T-cell (primary cell): ENCODE measurements around the gene HADHB. TPM values are rescaled to one million over a fixed set of nuclear protein-coding genes. Genes with fewer than 3 reads are reported as not detected.

Source experiments
- ATAC-seq, 4 experiments: fragments of 200-7000 bp in 3 of 4; fragments of 150-1000 bp in 1 of 4; cut with Tn5 transposase; replicated peaks in 1 of 4; 1 replicate in 3 of 4; 2 replicates in 1 of 4; pipeline ENCODE4 v1.10.0; 2021; ENCODE audit warnings: moderate library complexity in 3 of 4, mild to moderate bottlenecking in 2 of 4, moderate number of reproducible peaks in 1 of 4
- CTCF ChIA-PET, 2 donors: fragments of 300-600 bp; sonication (Branson Sonifier 250); formaldehyde crosslinking; loops; one replicate each; lab custom pipeline; 2022; ENCODE audit warnings: antibody characterized with exemption in 2 of 2; lab: Charles Lee
- POLR2A ChIA-PET, 2 donors: fragments of 300-600 bp; sonication (Branson Sonifier 250); formaldehyde crosslinking; loops; one replicate each; lab custom pipeline; 2022; ENCODE audit warnings: antibody characterized with exemption in 2 of 2; lab: Charles Lee
- DNase-seq, 35 experiments: peaks; one replicate each; pipeline versions ENCODE4 v3.0.0 to v3.0.0-alpha.2; 2013 to 2023
- H3K27ac ChIP-seq: one replicate; pipeline ENCODE4 v1.5.1; 2013; ENCODE audit warnings: low read length
- H3K27me3 ChIP-seq, 2 experiments: replicated peaks in 1 of 2; 1 replicate in 1 of 2; 2 replicates in 1 of 2; pipeline versions ENCODE4 v1.6.1 to v1.7.0; 2013; ENCODE audit warnings: low read length in 1 of 2, mixed read lengths in 1 of 2; ENCODE audit not compliant: control insufficient read depth in 2 of 2, insufficient read depth in 2 of 2; ENCODE audit errors: extremely low read depth in 1 of 2
- H3K36me3 ChIP-seq, 2 donors: 1 replicate in 1 of 2; 2 replicates in 1 of 2; pipeline versions ENCODE4 v1.6.1 to v1.7.0; 2013; ENCODE audit warnings: low read length in 1 of 2; ENCODE audit not compliant: control insufficient read depth in 2 of 2, insufficient read depth in 1 of 2; ENCODE audit errors: extremely low read depth in 1 of 2
- H3K4me1 ChIP-seq, 2 experiments: 1 replicate in 1 of 2; 2 replicates in 1 of 2; pipeline versions ENCODE4 v1.6.1 to v1.7.0; 2013; ENCODE audit warnings: low read length in 2 of 2, mixed read lengths in 1 of 2; ENCODE audit not compliant: insufficient read depth in 2 of 2, control insufficient read depth in 1 of 2; ENCODE audit errors: extremely low read depth in 1 of 2
- H3K4me3 ChIP-seq, 2 donors: 1 replicate in 1 of 2; 2 replicates in 1 of 2; pipeline versions ENCODE4 v1.5.1 to v1.7.0; 2013; ENCODE audit warnings: mild to moderate bottlenecking in 2 of 2, low read length in 1 of 2, moderate library complexity in 1 of 2; ENCODE audit not compliant: control insufficient read depth in 1 of 2; ENCODE audit errors: extremely low read depth in 1 of 2
- H3K9me3 ChIP-seq: 2 replicates; pipeline ENCODE4 v1.7.0; 2013
- H3K27ac Mint-ChIP-seq, 2 donors: one replicate each; pipeline ENCODE4 v1.8.0; 2020 to 2021; ENCODE audit warnings: mild to moderate bottlenecking in 2 of 2, mixed read lengths in 2 of 2
- H3K27me3 Mint-ChIP-seq, 2 donors: one replicate each; pipeline ENCODE4 v1.8.0; 2021 to 2022; ENCODE audit warnings: mixed read lengths in 2 of 2
- H3K36me3 Mint-ChIP-seq: one replicate; pipeline ENCODE4 v1.8.0; 2021; ENCODE audit warnings: mixed read lengths
- H3K4me1 Mint-ChIP-seq, 3 donors: one replicate each; pipeline ENCODE4 v1.8.0; 2020 to 2022; ENCODE audit warnings: mixed read lengths in 3 of 3, mild to moderate bottlenecking in 1 of 3
- H3K4me3 Mint-ChIP-seq, 3 donors: one replicate each; pipeline ENCODE4 v1.8.0; 2020 to 2022; ENCODE audit warnings: mild to moderate bottlenecking in 3 of 3, mixed read lengths in 3 of 3, moderate library complexity in 3 of 3
- H3K9me3 Mint-ChIP-seq, 3 donors: one replicate each; pipeline ENCODE4 v1.8.0; 2020 to 2022; ENCODE audit warnings: mixed read lengths in 3 of 3
- WGBS: methylation state at CpG from one replicate; pipeline ENCODE4 v1.1.5; 2013; ENCODE audit warnings: missing lambda C conversion rate; ENCODE audit not compliant: insufficient coverage; 5-methylcytosine and 5-hydroxymethylcytosine counted together
- total RNA-seq, 35 experiments: library from RNA in 6 of 35; stranded (reverse) in 6 of 35; fragments of 120-200 nt in 1 of 35; gene quantifications; one replicate each; pipeline versions ENCODE4 v1.2.1 to v1.2.4 and lab custom pipeline; 2013 to 2026

The HADHB gene
- total RNA-seq, 5 donors from 2014 or later (not counting 1 experiment from before 2014, with no cell fraction given), result 44.4 to 62.9 (median 54.3) TPM

GRCh38 chr2:26238311-26238958 lies 6.3 kb upstream of the HADHB start:
- Mint-ChIP-seq H3K4me1 (peaks cover 39 to 46% (median 41%) of the 10 kb centered on the region in 3 donors), H3K4me3 (no peak overlapping the region), H3K9me3 (no peaks in the 10 kb centered on the region), H3K36me3 (peaks cover 31% of the 10 kb centered on the region), H3K27me3 (no peaks in the 10 kb centered on the region), H3K27ac (no peak overlapping the region)
- ATAC-seq (no peak), DNase-seq (no peak)
- Histone ChIP-seq H3K9me3 (no peaks in the 10 kb centered on the region), H3K4me1 (peaks cover 5 to 11% of the 10 kb centered on the region in 2 experiments), H3K36me3 (peaks cover 0 to 32% of the 10 kb centered on the region in 2 donors), H3K27ac (no peak overlapping the region), H3K4me3 (no peak overlapping the region), H3K27me3 (no peaks in the 10 kb centered on the region)
- ChIA-PET POLR2A (no interaction called here), CTCF (no interaction called here)
- WGBS, result no CpG with 5 or more reads among the region's 4 CpGs

- H3K27me3 Mint-ChIP-seq, result no peaks in the 10 kb centered on the region
- peaks cover 18% of the 10 kb centered on the region for H3K36me3 Mint-ChIP-seq
- no peaks in the 10 kb centered on the region for H3K9me3 Mint-ChIP-seq
- no peaks in the 10 kb centered on the region for H3K9me3 ChIP-seq
- H3K4me1 ChIP-seq, result peaks cover 19 to 29% of the 10 kb centered on the region in 2 experiments
- peak overlapping the region; percentile 28 to 100 (median 99) for H3K4me3 Mint-ChIP-seq
- WGBS, result no CpG with 5 or more reads among the region's 6 CpGs
- no peak overlapping the region for H3K27ac ChIP-seq
- no peak overlapping the region for H3K27ac Mint-ChIP-seq
- DNase-seq (no peak), ATAC-seq (no peak)
- H3K4me1 Mint-ChIP-seq, result peaks cover 61 to 72% (median 64%) of the 10 kb centered on the region in 3 donors
- ChIA-PET CTCF (no interaction called here), POLR2A (no interaction called here)
- peaks cover 0 to 5% of the 10 kb centered on the region in 2 donors for H3K36me3 ChIP-seq
- H3K27me3 ChIP-seq, result no peaks in the 10 kb centered on the region
- H3K4me3 ChIP-seq, result no peak overlapping the region
Measured at GRCh38 chr2:26241928-26242436, 2.8 kb upstream of the HADHB start.

- CTCF ChIA-PET, result interaction anchor here in 1 of 2 donors (0.7 to 1.5 kb wide), 4 partner anchors 8 to 252 kb away, joined by 3 to 4 read pairs (median 3); partner anchors contain the start of gene ADGRF3
- peak in 1 of 4 experiments; percentile 6 for ATAC-seq
- 0% methylated on average over 13 of the region's 22 CpGs for WGBS
Measured at GRCh38 chr2:26243470-26244308, 1.1 kb upstream of the HADHB start.

GRCh38 chr2:26245231-26245732 lies 543 bp downstream of the HADHB start:
- ChIA-PET CTCF (interaction anchor here in 1 of 2 donors (1.0 kb wide), 1 partner anchor 55 kb away, joined by 3 read pairs; no protein-coding TSS in a partner anchor), POLR2A (interaction anchor here (0.6 to 1.9 kb wide), 5 partner anchors 17 to 1670 kb away, joined by 3 to 8 read pairs (median 3); partner anchors contain the start of genes ASXL2 (in 1 of the 2) and SELENOI (in 1 of the 2))
- Histone ChIP-seq H3K9me3 (no peaks in the 10 kb centered on the region), H3K4me3 (peak overlapping the region; percentile 95 to 100), H3K27me3 (no peaks in the 10 kb centered on the region), H3K36me3 (no peaks in the 10 kb centered on the region), H3K4me1 (peaks cover 20 to 30% of the 10 kb centered on the region in 2 experiments), H3K27ac (peak overlapping the region; percentile 99)
- peak in 32 of 35 experiments; percentile 3 to 70 (median 38) for DNase-seq
- Mint-ChIP-seq H3K4me3 (peak overlapping the region; percentile 97 to 100 (median 99)), H3K27me3 (no peaks in the 10 kb centered on the region), H3K9me3 (no peaks in the 10 kb centered on the region), H3K36me3 (peaks cover 1% of the 10 kb centered on the region), H3K4me1 (peaks cover 65 to 69% (median 66%) of the 10 kb centered on the region in 3 donors), H3K27ac (peak overlapping the region; percentile 100)
- WGBS, result 0% methylated on average over 8 of the region's 21 CpGs
- peak; percentile 52 to 56 (median 55) for ATAC-seq

More at GRCh38 chr2:26243470-26244308, 1.1 kb upstream of the HADHB start:
- Histone ChIP-seq H3K27ac (peak overlapping the region; percentile 99), H3K36me3 (no peaks in the 10 kb centered on the region), H3K9me3 (no peaks in the 10 kb centered on the region), H3K27me3 (no peaks in the 10 kb centered on the region), H3K4me3 (peak overlapping the region; percentile 95 to 100), H3K4me1 (peaks cover 20 to 30% of the 10 kb centered on the region in 2 experiments)
- Mint-ChIP-seq H3K4me3 (peak overlapping the region; percentile 97 to 100 (median 99)), H3K27me3 (no peaks in the 10 kb centered on the region), H3K36me3 (peaks cover 9% of the 10 kb centered on the region), H3K9me3 (no peaks in the 10 kb centered on the region), H3K4me1 (peaks cover 69 to 76% (median 70%) of the 10 kb centered on the region in 3 donors), H3K27ac (peak overlapping the region; percentile 100)
- DNase-seq, result peak in 7 of 35 experiments; percentile 0 to 47 (median 4)
- POLR2A ChIA-PET, result interaction anchor here (0.5 to 1.9 kb wide), 3 partner anchors 42 to 102 kb away, joined by 3 to 8 read pairs (median 7); partner anchors contain the start of gene SELENOI (in 1 of the 2)

GRCh38 chr2:26245810-26246209 lies 1.1 kb downstream of the HADHB start:
- H3K9me3 ChIP-seq, result no peaks in the 10 kb centered on the region
- ChIA-PET CTCF (no interaction called here), POLR2A (interaction anchor here (0.6 to 0.7 kb wide), 2 partner anchors 630 to 1670 kb away, joined by 3 read pairs; no protein-coding TSS in a partner anchor)
- no peak overlapping the region for H3K27ac ChIP-seq
- peak overlapping the region in 1 of 2 donors; percentile 95 for H3K4me3 ChIP-seq
- H3K4me1 Mint-ChIP-seq, result peaks cover 61 to 65% (median 62%) of the 10 kb centered on the region in 3 donors
- peaks cover 20 to 30% of the 10 kb centered on the region in 2 experiments for H3K4me1 ChIP-seq
- H3K36me3 Mint-ChIP-seq, result no peaks in the 10 kb centered on the region
- peak overlapping the region; percentile 97 to 100 (median 99) for H3K4me3 Mint-ChIP-seq
- H3K27me3 ChIP-seq, result no peaks in the 10 kb centered on the region
- H3K27me3 Mint-ChIP-seq, result no peaks in the 10 kb centered on the region
- peak overlapping the region; percentile 100 for H3K27ac Mint-ChIP-seq
- DNase-seq (peak in 1 of 35 experiments; percentile 22), ATAC-seq (no peak)
- H3K9me3 Mint-ChIP-seq, result no peaks in the 10 kb centered on the region
- 0% methylated on average over 2 of the region's 3 CpGs for WGBS
- H3K36me3 ChIP-seq, result no peaks in the 10 kb centered on the region
